Epithelial cell of esophagus (primary cell): Measurements from ENCODE around the gene GGNBP2.

Experiments used
- DNase-seq: peaks from one replicate; pipeline ENCODE4 v3.0.0; 2010; ENCODE audit warnings: low read depth
- H3K4me3 ChIP-seq: 2 replicates; pipeline ENCODE4 v1.5.1; 2011; ENCODE audit warnings: mild to moderate bottlenecking, low read length, control low read depth
- TF ChIP-seq, protein P1 (sequence below): IDR thresholded peaks from 2 replicates; pipeline ENCODE4 v1.5.1; 2011; ENCODE audit warnings: low read depth, mild to moderate bottlenecking, low read length, control low read depth, inconsistent platforms; ENCODE audit not compliant: insufficient read depth; ENCODE audit errors: missing control alignments

Gene GGNBP2

DNA sequence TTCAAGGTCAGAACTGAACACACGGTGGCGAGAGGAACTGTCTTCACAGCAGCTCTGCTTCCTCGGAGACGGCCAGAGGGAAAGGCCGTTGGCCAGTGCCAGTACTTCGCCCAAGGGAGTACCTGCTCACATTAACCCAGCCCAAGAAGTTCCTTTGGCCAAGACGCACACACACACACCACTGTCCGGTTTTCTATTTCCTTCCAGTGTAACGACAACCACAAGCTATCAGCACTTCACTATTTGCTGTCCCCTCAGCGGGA, 744 bp upstream of the GGNBP2 start:
- TF ChIP-seq, protein P1, sequence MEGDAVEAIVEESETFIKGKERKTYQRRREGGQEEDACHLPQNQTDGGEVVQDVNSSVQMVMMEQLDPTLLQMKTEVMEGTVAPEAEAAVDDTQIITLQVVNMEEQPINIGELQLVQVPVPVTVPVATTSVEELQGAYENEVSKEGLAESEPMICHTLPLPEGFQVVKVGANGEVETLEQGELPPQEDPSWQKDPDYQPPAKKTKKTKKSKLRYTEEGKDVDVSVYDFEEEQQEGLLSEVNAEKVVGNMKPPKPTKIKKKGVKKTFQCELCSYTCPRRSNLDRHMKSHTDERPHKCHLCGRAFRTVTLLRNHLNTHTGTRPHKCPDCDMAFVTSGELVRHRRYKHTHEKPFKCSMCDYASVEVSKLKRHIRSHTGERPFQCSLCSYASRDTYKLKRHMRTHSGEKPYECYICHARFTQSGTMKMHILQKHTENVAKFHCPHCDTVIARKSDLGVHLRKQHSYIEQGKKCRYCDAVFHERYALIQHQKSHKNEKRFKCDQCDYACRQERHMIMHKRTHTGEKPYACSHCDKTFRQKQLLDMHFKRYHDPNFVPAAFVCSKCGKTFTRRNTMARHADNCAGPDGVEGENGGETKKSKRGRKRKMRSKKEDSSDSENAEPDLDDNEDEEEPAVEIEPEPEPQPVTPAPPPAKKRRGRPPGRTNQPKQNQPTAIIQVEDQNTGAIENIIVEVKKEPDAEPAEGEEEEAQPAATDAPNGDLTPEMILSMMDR, result peak; percentile 15
- peak overlapping the region; percentile 95 for H3K4me3 ChIP-seq
- DNase-seq, result peak; percentile 45

DNA sequence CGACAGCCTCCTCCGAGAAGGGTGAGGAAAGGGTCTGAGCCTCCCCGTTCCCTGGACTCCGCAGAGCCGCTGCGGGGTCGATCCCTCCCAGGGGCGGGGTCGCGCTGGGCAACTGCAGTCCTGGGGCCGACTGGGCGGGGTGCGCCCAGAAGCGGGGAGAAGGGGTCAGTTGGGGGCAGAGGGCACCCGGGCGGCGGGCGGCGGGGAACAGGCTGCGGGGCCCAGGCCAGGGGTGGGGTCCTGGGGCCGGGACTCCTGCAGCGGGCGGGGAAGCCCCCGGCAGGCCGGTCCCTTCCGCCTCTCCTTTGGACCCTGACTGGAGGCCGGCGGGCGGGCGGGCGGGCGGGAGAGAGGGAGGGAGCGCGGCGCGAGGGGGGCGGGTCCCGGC, 352 bp downstream of the GGNBP2 start:
- no peak for DNase-seq
- peak overlapping the region; percentile 95 for H3K4me3 ChIP-seq
- TF ChIP-seq, protein P1, result no peak

DNA sequence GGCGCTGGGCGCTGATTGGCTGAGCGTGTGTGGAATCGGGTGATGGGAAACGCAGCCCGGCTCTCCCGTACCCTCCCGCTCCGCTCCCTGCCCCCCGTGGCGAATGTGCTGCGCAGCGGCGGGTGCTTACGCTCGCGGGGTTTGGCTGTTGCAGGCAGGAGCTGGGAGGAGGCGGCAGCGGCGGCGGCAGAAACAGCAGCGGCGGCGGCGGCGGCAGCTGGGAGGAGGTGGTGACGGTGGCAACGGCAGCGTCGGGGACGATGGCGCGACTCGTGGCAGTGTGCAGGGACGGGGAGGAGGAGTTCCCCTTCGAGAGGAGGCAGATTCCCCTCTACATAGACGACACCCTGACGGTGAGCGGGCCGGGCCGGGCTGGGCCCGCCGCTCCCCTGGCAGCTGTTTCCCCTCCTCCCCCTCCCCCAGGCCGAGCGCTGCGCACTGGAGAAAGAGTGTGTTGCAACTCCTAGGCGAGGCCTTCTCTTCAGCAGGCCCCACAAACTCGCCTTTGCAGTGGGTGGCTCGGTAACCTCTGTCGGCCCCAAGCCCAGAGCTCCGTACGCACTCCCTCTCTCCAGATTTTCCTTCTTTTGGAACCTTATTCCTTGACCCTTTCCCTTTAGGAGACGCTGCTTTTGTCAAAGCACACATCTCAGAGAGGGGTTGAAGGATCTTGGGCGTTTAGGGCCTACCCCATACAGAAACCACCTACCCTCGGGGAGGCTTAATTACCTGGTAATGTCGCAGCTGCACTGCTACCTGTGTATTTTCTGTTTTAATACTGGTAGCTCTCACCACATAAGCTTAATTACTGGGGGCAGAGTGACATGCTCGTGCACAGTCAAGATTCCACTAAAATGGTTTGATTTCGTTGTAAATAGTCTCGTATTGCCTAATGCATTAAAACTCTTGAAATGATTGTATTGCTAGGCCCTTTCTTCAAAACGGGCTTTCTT, 1.0 kb downstream of the GGNBP2 start:
- TF ChIP-seq, protein P1, result no peak
- H3K4me3 ChIP-seq, result peak overlapping the region; percentile 67
- peak; percentile 98 for DNase-seq

DNA sequence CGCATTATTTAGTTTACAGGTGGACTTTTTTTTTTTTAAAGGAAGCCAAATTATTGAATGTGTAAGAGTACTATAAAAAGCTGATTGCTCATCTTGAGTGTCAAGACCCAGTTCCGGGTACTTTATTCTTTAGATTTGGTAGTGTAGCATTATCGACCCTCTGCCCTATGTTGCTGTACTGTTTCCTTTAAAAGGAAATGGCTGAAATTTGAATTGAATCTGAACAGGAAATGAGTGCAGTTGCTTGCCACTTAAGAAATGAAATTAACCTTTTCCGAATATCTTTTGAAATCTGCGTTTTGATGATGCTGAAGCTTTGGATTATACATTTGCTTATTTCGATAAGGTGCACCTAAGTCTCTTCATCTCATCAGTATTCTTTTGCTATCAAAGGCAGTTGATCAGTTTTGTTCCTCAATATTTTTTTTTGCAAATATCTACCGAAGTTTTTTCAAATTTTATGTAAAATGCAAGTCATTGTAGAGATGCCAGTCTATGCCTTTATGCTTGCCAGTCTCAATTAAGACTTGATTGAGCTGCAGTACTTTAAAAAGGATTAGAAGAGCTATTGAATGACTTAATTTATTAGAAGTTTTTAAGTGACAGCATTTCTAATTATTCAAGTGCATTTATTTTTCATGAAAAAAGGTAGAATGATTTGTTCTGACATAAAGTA, 1.8 kb downstream of the GGNBP2 start:
- no peak for DNase-seq
- TF ChIP-seq, protein P1, result no peak
- H3K4me3 ChIP-seq, result peak overlapping the region; percentile 67

DNA sequence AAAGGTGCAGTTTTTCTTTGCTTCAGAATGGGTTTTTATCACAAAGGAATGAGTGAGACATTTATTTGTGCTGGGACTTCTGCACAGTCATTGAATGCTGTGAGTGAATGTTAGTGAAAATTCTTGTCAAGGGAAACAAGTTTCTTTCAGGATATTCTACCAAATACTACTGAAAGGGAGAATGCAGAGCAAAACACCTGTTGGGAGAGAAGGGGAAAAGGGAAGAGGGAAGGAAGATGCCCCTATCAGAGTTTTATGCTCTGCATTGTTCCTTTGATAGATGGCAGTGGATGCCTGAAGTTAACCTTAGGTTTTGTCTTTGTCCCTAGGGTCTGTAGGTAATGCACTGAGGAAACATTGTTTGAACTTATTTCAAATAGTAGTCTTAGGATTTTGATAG, 3.1 kb downstream of the GGNBP2 start:
- no peak overlapping the region for H3K4me3 ChIP-seq
- TF ChIP-seq, protein P1, result no peak
- no peak for DNase-seq

DNA sequence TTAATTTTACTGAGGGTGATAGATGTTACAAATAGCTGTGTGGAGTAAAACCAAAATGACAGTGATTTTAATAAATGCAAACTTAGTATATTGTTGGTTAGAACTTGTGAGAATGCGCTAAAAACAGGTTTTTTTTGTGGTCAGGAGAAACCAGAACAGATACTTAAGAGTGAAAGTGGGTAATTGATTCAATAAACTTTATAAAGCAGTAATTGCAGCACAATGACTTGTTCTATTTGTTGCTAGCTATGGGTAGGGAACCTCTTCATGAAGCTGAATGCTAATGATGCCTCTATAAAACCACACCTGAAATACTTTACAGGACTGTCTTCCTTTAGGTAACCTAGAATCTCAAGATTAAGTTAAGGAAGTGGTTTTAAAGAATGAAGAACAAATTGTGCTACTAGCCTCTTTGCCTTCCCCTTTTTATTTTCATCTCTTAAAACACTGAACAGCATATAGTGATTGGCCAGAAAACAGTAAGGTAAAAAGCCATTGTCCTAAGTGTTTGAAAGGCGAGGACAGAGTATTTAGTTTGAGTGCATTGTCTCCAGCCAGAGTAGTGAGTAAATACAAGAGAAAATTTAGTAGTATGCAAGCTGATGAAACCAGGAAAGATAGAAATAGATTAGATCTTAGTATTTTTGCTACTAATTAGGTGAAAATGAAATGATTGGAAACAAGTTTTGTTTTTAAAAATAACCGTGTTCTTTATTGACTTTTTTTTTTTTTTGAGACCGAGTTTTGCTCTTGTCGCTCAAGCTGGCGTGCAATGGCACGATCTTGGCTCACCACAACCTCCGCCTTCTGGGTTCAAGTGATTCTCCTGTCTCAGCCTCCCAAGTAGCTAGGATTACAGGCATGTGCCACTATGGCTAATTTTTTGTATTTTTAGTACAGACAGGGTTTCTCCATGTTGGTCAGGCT, 6.0 kb downstream of the GGNBP2 start:
- no peak for DNase-seq
- H3K4me3 ChIP-seq, result no peak overlapping the region

More for the DNA sequence above, 6.0 kb downstream of the GGNBP2 start:
- TF ChIP-seq, protein P1, result no peak
